Endothelial cell of umbilical vein (primary cell): ENCODE data around the gene SNX3. TPM values are rescaled to one million over a fixed set of nuclear protein-coding genes. Genes with fewer than 3 reads are reported as not detected.
A peak's percentile ranks its signal among the peaks of the same experiment; 100 is the strongest.

Source experiments
- Bru-seq: library from RNA; stranded (reverse); fragments of 400-500 nt; gene quantifications from one replicate; lab custom pipeline; 2021; lab: Mats Ljungman, UMichigan
- BruChase-seq, 2 experiments: library from RNA; stranded (reverse); fragments of 400-500 nt; gene quantifications; one replicate each; lab custom pipeline; 2021; lab: Mats Ljungman, UMichigan
- BruUV-seq: library from RNA; stranded (reverse); fragments of 400-500 nt; replicated peaks from 2 replicates; lab custom pipeline; 2021; lab: Mats Ljungman, UMichigan
- CTCF ChIA-PET: fragments of 300-600, 350-600 bp; sonication (Branson Sonifier 250); formaldehyde crosslinking; loops from one replicate; lab custom pipeline; 2021; ENCODE audit warnings: antibody characterized with exemption, inconsistent platforms; lab: Charles Lee
- POLR2A ChIA-PET: fragments of 300-600, 350-600 bp; sonication (Branson Sonifier 250); formaldehyde crosslinking; loops from one replicate; lab custom pipeline; 2021; ENCODE audit warnings: antibody characterized with exemption, inconsistent platforms; lab: Charles Lee
- DNase-seq: peaks from one replicate; pipeline ENCODE4 v3.0.0-alpha.2; 2011; ENCODE audit warnings: low read depth, low spot score
- FAIRE-seq: peaks from 2 replicates; lab custom pipeline; 2011; peaks lifted over from hg19 to GRCh38; lab: Jason Lieb, UNC
- H2AFZ ChIP-seq: 2 replicates; pipeline ENCODE4 v1.6.0; 2012; ENCODE audit warnings: low read depth, low read length, control low read depth, inconsistent platforms
- H3K27ac ChIP-seq: 2 replicates; pipeline ENCODE4 v1.5.1; 2011; ENCODE audit warnings: low read depth, mild to moderate bottlenecking, control low read depth, low read length, moderate library complexity; ENCODE audit not compliant: insufficient read depth
- H3K27me3 ChIP-seq, 2 experiments: 2 replicates each; pipeline versions ENCODE4 v1.6.0 to v1.6.1; 2011; ENCODE audit warnings: low read length in 2 of 2, mixed read lengths in 1 of 2; ENCODE audit not compliant: control insufficient read depth in 2 of 2, insufficient read depth in 2 of 2
- H3K36me3 ChIP-seq, 2 experiments: 2 replicates in 1 of 2; 3 replicates in 1 of 2; pipeline ENCODE4 v1.5.1; 2011; ENCODE audit warnings: low read length in 2 of 2, mild to moderate bottlenecking in 1 of 2, moderate library complexity in 1 of 2; ENCODE audit not compliant: control insufficient read depth in 2 of 2, insufficient read depth in 2 of 2; ENCODE audit errors: extremely low read depth in 1 of 2
- H3K4me1 ChIP-seq: 3 replicates; pipeline ENCODE4 v1.5.1; 2011; ENCODE audit warnings: mild to moderate bottlenecking, low read length; ENCODE audit not compliant: control insufficient read depth, insufficient read depth; ENCODE audit errors: extremely low read depth
- H3K4me2 ChIP-seq: 2 replicates; pipeline ENCODE4 v1.6.1; 2011; ENCODE audit warnings: low read length, control low read depth, mixed read lengths; ENCODE audit not compliant: insufficient read depth
- H3K4me3 ChIP-seq, 3 experiments: fragments of 200-600 bp in 1 of 3; sonication (generic), shearing (Covaris generic) in 1 of 3; replicated peaks in 1 of 3; 2 replicates each; pipeline ENCODE4 v1.5.1; 2011 to 2016; ENCODE audit warnings: control low read depth in 3 of 3, low read length in 3 of 3, mild to moderate bottlenecking in 2 of 3, inconsistent platforms in 1 of 3, low read depth in 1 of 3, moderate library complexity in 1 of 3; ENCODE audit not compliant: insufficient read depth in 1 of 3
- H3K79me2 ChIP-seq: 2 replicates; pipeline ENCODE4 v1.6.0; 2012; ENCODE audit warnings: low read length, inconsistent platforms; ENCODE audit not compliant: control insufficient read depth, insufficient read depth
- H3K9ac ChIP-seq: replicated peaks from 2 replicates; pipeline ENCODE3; 2011; ENCODE audit warnings: low read length, control low read depth; ENCODE audit not compliant: insufficient read depth; ENCODE audit errors: extremely low read depth
- H3K9me1 ChIP-seq: replicated peaks from 3 replicates; pipeline ENCODE4 v1.6.0; 2011; ENCODE audit warnings: mild to moderate bottlenecking, low read length; ENCODE audit not compliant: control insufficient read depth, insufficient read depth; ENCODE audit errors: extremely low read depth
- H3K9me3 ChIP-seq: replicated peaks from 2 replicates; pipeline ENCODE4 v1.5.1; 2012; ENCODE audit warnings: low read length, inconsistent platforms; ENCODE audit not compliant: control insufficient read depth, insufficient read depth
- H4K20me1 ChIP-seq: replicated peaks from 2 replicates; pipeline ENCODE3; 2011; ENCODE audit warnings: mild to moderate bottlenecking, low read length; ENCODE audit not compliant: control insufficient read depth, insufficient read depth; ENCODE audit errors: extremely low read depth
- FOS ChIP-seq: IDR thresholded peaks from 2 replicates; pipeline ENCODE4 v1.6.1; 2011; ENCODE audit warnings: mild to moderate bottlenecking, low read length, moderate library complexity, borderline replicate concordance; ENCODE audit not compliant: insufficient read depth
- GATA2 ChIP-seq: IDR thresholded peaks from 2 replicates; pipeline ENCODE4 v1.7.0; 2011; ENCODE audit warnings: low read depth, mild to moderate bottlenecking, moderate library complexity, mixed read lengths, low read length; ENCODE audit not compliant: insufficient read length, insufficient read depth
- MAX ChIP-seq: IDR thresholded peaks from 2 replicates; pipeline ENCODE4 v1.6.1; 2011; ENCODE audit not compliant: insufficient read depth, insufficient read length
- MYC ChIP-seq: IDR thresholded peaks from one replicate; pipeline ENCODE4 v1.6.1; 2011; ENCODE audit warnings: mild to moderate bottlenecking, low read depth, low read length
- POLR2A ChIP-seq: IDR thresholded peaks from 2 replicates; pipeline ENCODE4 v1.6.1; 2012; ENCODE audit warnings: low read depth, mild to moderate bottlenecking, control low read depth, low read length
- POLR2AphosphoS5 ChIP-seq: IDR thresholded peaks from 2 replicates; pipeline ENCODE4 v1.6.1; 2012; ENCODE audit warnings: low read depth, mild to moderate bottlenecking, control low read depth, low read length, moderate library complexity; ENCODE audit not compliant: insufficient read depth
- dilution Hi-C: fragments of 300-500 bp; cut with MboI; formaldehyde crosslinking; loops from one replicate; pipeline ENCODE4 v1.15.0; 2019; ENCODE audit warnings: low sequenced_read_pairs; ENCODE audit not compliant: extremely low pct_ligation_motif_present
- intact Hi-C: fragments of 100-400 bp; cut with micrococcal nuclease; formaldehyde crosslinking; loops from one replicate; pipeline ENCODE4 v1.10.0; 2022
- long read RNA-seq: library from polyadenylated mRNA; stranded (forward); transcript quantifications from one replicate; pipeline ENCODE4 v2.0.0, GENCODE V29; 2021
- polyA minus RNA-seq, 3 experiments: library from RNA; depleted of rRNA, polyadenylated mRNA; stranded (reverse); fragments of >200 nt; gene quantifications; 1 replicate in 1 of 3; 2 replicates in 2 of 3; pipeline ENCODE4 v1.2.3, GENCODE V29; 2011
- polyA plus RNA-seq, 4 experiments: library from polyadenylated mRNA; depleted of rRNA in 3 of 4; stranded (reverse) in 3 of 4; unstranded in 1 of 4; fragments of >200 nt; gene quantifications; 2 replicates each; pipeline versions ENCODE4 v1.2.1 to v1.2.3, GENCODE V29; 2011 to 2012; ENCODE audit warnings: missing spikeins in 1 of 4
- total RNA-seq: library from RNA; stranded (reverse); gene quantifications from 2 replicates; pipeline ENCODE4 v1.2.3, GENCODE V29; 2021
- TF ChIP-seq, protein P1 (sequence below), 2 donors: IDR thresholded peaks; 1 replicate in 1 of 2; 2 replicates in 1 of 2; pipeline ENCODE4 v1.5.1; 2011; ENCODE audit warnings: low read length in 2 of 2, mild to moderate bottlenecking in 2 of 2, moderate library complexity in 2 of 2, control low read depth in 1 of 2, inconsistent platforms in 1 of 2, low read depth in 1 of 2; ENCODE audit not compliant: insufficient read depth in 1 of 2; ENCODE audit errors: extremely low read depth in 1 of 2

Gene SNX3
- 141 and 155 TPM in 2 replicates for total RNA-seq
- polyA plus RNA-seq = 241 and 281 TPM in 2 replicates
- polyA plus RNA-seq (2011; cell fraction: cytosol; rRNA removed) = 199 and 210 TPM in 2 replicates
- 58.6 and 71.2 TPM in 2 replicates for polyA plus RNA-seq (2011; cell fraction: nucleus; rRNA removed)
- polyA plus RNA-seq (2012) = 175 and 209 TPM in 2 replicates
- 125 and 156 TPM in 2 replicates for polyA minus RNA-seq
- 53.1 TPM for polyA minus RNA-seq (2011; cell fraction: cytosol; rRNA and poly(A)+ RNA removed)
- polyA minus RNA-seq (2011; cell fraction: nucleus; rRNA and poly(A)+ RNA removed) = 17.7 and 25.4 TPM in 2 replicates
- percentile 78 among the genes with signal in this experiment for Bru-seq, nascent RNA
- BruChase-seq, experiment 1, labeled RNA remaining after a 6-hour chase = percentile 83 among the genes with signal in this experiment
- BruChase-seq, experiment 2, labeled RNA remaining after a 2-hour chase = percentile 69 among the genes with signal in this experiment
- long read RNA-seq, transcript SNX3-202 (4 exons, 890 nt) = minor isoform, 25 of 572 reads
- long read RNA-seq, transcript SNX3-201 (4 exons, 1,755 nt) = major isoform, 528 of 572 reads
- long read RNA-seq, partial matches to known transcripts = 11 of 572 reads
- long read RNA-seq, other reads (novel, unspliced or antisense) = 7 of 572 reads

GRCh38 chr6:108260809-108261569, at the start of gene SNX3:
Gene SNX3, minus strand, starts transcription at chr6:108261040. Its CDS starts 119 bp downstream, at chr6:108260921.
- dilution Hi-C loops (no loop called here), intact Hi-C loops (loop anchor here (1.0 to 5.0 kb wide), 5 partner anchors 33 to 231 kb away; no protein-coding TSS in a partner anchor)
- Histone ChIP-seq H3K9me1 (no peaks in the 10 kb centered on the region), H3K4me2 (peak within 1 kb of the TSS; percentile 88), H3K9ac (peak within 1 kb of the TSS; percentile 79), H2AFZ (peak within 1 kb of the TSS; percentile 93), H3K27ac (peak within 1 kb of the TSS; percentile 59), H3K9me3 (no peaks in the 10 kb centered on the region), H3K4me3 (peak within 1 kb of the TSS; percentile 81 to 95 (median 85)), H4K20me1 (no peaks in the 10 kb centered on the region), H3K79me2 (peaks cover 41% of the 10 kb centered on the region), H3K4me1 (peaks cover 14% of the 10 kb centered on the region), H3K27me3 (no peaks in the 10 kb centered on the region), H3K36me3 (no peaks in the 10 kb centered on the region)
- ChIA-PET CTCF (interaction anchor here (0.6 to 8.4 kb wide), 13 partner anchors 9 to 263 kb away, joined by 3 to 95 read pairs (median 4); no protein-coding TSS in a partner anchor), POLR2A (interaction anchor here (0.8 to 1.3 kb wide), 4 partner anchors 9 to 193 kb away, joined by 3 to 7 read pairs (median 4); partner anchors contain the start of gene AFG1L)
- peak; percentile 75 for TF ChIP-seq FOS
- TF ChIP-seq GATA2 = peak; percentile 49
- TF ChIP-seq, protein P1, sequence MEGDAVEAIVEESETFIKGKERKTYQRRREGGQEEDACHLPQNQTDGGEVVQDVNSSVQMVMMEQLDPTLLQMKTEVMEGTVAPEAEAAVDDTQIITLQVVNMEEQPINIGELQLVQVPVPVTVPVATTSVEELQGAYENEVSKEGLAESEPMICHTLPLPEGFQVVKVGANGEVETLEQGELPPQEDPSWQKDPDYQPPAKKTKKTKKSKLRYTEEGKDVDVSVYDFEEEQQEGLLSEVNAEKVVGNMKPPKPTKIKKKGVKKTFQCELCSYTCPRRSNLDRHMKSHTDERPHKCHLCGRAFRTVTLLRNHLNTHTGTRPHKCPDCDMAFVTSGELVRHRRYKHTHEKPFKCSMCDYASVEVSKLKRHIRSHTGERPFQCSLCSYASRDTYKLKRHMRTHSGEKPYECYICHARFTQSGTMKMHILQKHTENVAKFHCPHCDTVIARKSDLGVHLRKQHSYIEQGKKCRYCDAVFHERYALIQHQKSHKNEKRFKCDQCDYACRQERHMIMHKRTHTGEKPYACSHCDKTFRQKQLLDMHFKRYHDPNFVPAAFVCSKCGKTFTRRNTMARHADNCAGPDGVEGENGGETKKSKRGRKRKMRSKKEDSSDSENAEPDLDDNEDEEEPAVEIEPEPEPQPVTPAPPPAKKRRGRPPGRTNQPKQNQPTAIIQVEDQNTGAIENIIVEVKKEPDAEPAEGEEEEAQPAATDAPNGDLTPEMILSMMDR (IDR thresholded peaks at IDR 0.05; ENCODE audit: extremely low read depth in 1 of 2, insufficient read depth in 1 of 2, low read depth in 1 of 2, low read length in 2 of 2) = peak in 1 of 2 donors; percentile 2
- peak; percentile 63 for TF ChIP-seq POLR2A
- TF ChIP-seq MYC = no peak
- TF ChIP-seq MAX = no peak
- TF ChIP-seq POLR2AphosphoS5 = peak; percentile 65
- FAIRE-seq (peak; percentile 76), DNase-seq (peak; percentile 98)
- BruUV-seq = TSS peak; percentile 86
